H1 (cell line): Measurements from ENCODE around the gene TMEM138. TPM values are rescaled to one million over a fixed set of nuclear protein-coding genes. Genes with fewer than 3 reads are reported as not detected.

Source experiments
- CHD7 ChIP-seq: fragments of 300-600 bp; sonication (generic); IDR thresholded peaks from 2 replicates; pipeline ENCODE4 v1.7.1; 2012; ENCODE audit warnings: low read length, moderate library complexity, mild to moderate bottlenecking, inconsistent platforms; ENCODE audit not compliant: insufficient replicate concordance
- KDM4A ChIP-seq: IDR thresholded peaks from one replicate; pipeline ENCODE4 v1.7.1; 2012; ENCODE audit warnings: low read depth, mild to moderate bottlenecking, moderate library complexity, low read length, inconsistent platforms; ENCODE audit not compliant: severe bottlenecking
- NRF1 ChIP-seq: IDR thresholded peaks from 2 replicates; pipeline ENCODE4 v1.6.1; 2011; ENCODE audit warnings: mild to moderate bottlenecking, low read depth, low read length, improper control_type of control experiment
- SRF ChIP-seq: IDR thresholded peaks from 2 replicates; pipeline ENCODE4 v1.6.1; 2011; ENCODE audit warnings: mild to moderate bottlenecking, low read depth, low read length, moderate library complexity
- USF2 ChIP-seq: IDR thresholded peaks from 2 replicates; pipeline ENCODE4 v1.6.1; 2011; ENCODE audit warnings: low read length, improper control_type of control experiment
- polyA plus RNA-seq, 7 experiments: library from polyadenylated mRNA; depleted of rRNA in 3 of 7; stranded (reverse) in 5 of 7; unstranded in 2 of 7; fragments of >200 nt in 5 of 7; fragments of 200-250 nt in 2 of 7; gene quantifications; 1 replicate in 5 of 7; 2 replicates in 1 of 7; 4 replicates in 1 of 7; pipeline versions ENCODE4 v1.2.1 to v1.2.3, GENCODE V29; 2011 to 2013; ENCODE audit warnings: missing spikeins in 2 of 7, mixed read lengths in 2 of 7
- total RNA-seq: library from RNA; stranded (reverse); fragmentation: NEBNext Ultra II Directional; extraction: Animal tissue kit (Norgen Biotek cat#: 25700); gene quantifications from 2 replicates; pipeline ENCODE4 v1.2.1, GENCODE V29; 2021

TMEM138 gene
- total and polyA plus RNA-seq, 2 of the 8 experiments (the other 6 are each of a cell fraction or from before 2014, with no cell fraction given) = 32.9 to 59.0 TPM

- TF ChIP-seq USF2 = no peak
- no peak for TF ChIP-seq CHD7
- no peak for TF ChIP-seq SRF
- TF ChIP-seq KDM4A = no peak
- no peak for TF ChIP-seq NRF1
Measured at GRCh38 chr11:61417670-61418069, 55.5 kb downstream of the TMEM138 start (continued).
